GM12878 (cell line): ENCODE measurements around the gene GTPBP1. TPM values are rescaled to one million over a fixed set of nuclear protein-coding genes. Genes with fewer than 3 reads are reported as not detected.

Experiments used
- polyA plus RNA-seq, 11 experiments: library from polyadenylated mRNA; depleted of rRNA in 4 of 11; unstranded in 6 of 11; stranded (reverse) in 5 of 11; fragments of >200 nt; fragmentation: Nextera tagmentation in 4 of 11; fragmentation: Illumina TruSeq in 1 of 11; extraction: Ambion mirVana in 4 of 11; extraction: Trizol in 1 of 11; gene quantifications; 1 replicate in 1 of 11; 2 replicates in 10 of 11; pipeline versions ENCODE4 v1.2.1 to v1.2.3, GENCODE V29; 2011 to 2016; ENCODE audit warnings: inconsistent platforms in 2 of 11, missing spikeins in 2 of 11, low read depth in 1 of 11
- small RNA-seq: library from RNA; depleted of rRNA; stranded (forward); fragments of <200 nt; gene quantifications from one replicate; pipeline ENCODE3, GENCODE V24; 2014
- total RNA-seq, 4 experiments: library from RNA; depleted of rRNA in 3 of 4; stranded (reverse); fragments of >200 nt in 3 of 4; fragmentation: Illumina TruSeq in 1 of 4; extraction: Trizol in 1 of 4; gene quantifications; 2 replicates each; pipeline versions ENCODE4 v1.2.1 to v1.2.3, GENCODE V29; 2013 to 2021

The GTPBP1 gene
- total and polyA plus RNA-seq, 10 of the 15 experiments (the other 5 are each of a cell fraction or from before 2014, with no cell fraction given), result 0.89 to 63.1 (median 34.2) TPM

Small RNAs within 50 kb of the gene (small RNA-seq; reads per million reads assigned to genes)
- gene AL021707.8, result not detected

Other genes with a start within 250 kb of the GTPBP1 start
Only the 7 nearest of the 11 such genes appear.
- 1.0 and 10.8 TPM in 2 replicates for gene DMC1, start 135.8 kb upstream of the GTPBP1 start, total RNA-seq (2014; rRNA removed)
- 6.0 and 6.7 TPM in 2 replicates for gene DMC1, start 135.8 kb upstream of the GTPBP1 start, total RNA-seq (2014; rRNA removed; fragmentation: Illumina TruSeq; extraction: Trizol)
- gene DMC1, start 135.8 kb upstream of the GTPBP1 start, total RNA-seq (2021), result 2.2 and 2.7 TPM in 2 replicates
- gene DMC1, start 135.8 kb upstream of the GTPBP1 start, polyA plus RNA-seq (2011; rRNA removed), result 5.9 and 10.5 TPM in 2 replicates
- 2.4 and 5.5 TPM in 2 replicates for gene DMC1, start 135.8 kb upstream of the GTPBP1 start, polyA plus RNA-seq (2014; fragmentation: Illumina TruSeq; extraction: Trizol)
- 1 to 10 TPM; 1.5 to 3.5 TPM for gene DMC1, start 135.8 kb upstream of the GTPBP1 start, polyA plus RNA-seq (2014; fragmentation: Nextera tagmentation; extraction: Ambion mirVana)
- gene DMC1, start 135.8 kb upstream of the GTPBP1 start, polyA plus RNA-seq (2014; rRNA removed), result 19.0 and 21.0 TPM in 2 replicates
- 1 to 10 TPM; 3.8 to 5.3 TPM for gene DMC1, start 135.8 kb upstream of the GTPBP1 start, polyA plus RNA-seq (2016; fragmentation: Nextera tagmentation; extraction: Ambion mirVana)
- under 0.01 and 0.11 TPM in 2 replicates for gene FAM227A, start 49.6 kb upstream of the GTPBP1 start, total RNA-seq (2014; rRNA removed)
- gene FAM227A, start 49.6 kb upstream of the GTPBP1 start, total RNA-seq (2014; rRNA removed; fragmentation: Illumina TruSeq; extraction: Trizol), result 0.14 and 0.18 TPM in 2 replicates
- gene FAM227A, start 49.6 kb upstream of the GTPBP1 start, total RNA-seq (2021), result 0.33 and 0.53 TPM in 2 replicates
- gene FAM227A, start 49.6 kb upstream of the GTPBP1 start, polyA plus RNA-seq (2011; rRNA removed), result 0.22 and 0.45 TPM in 2 replicates
- gene FAM227A, start 49.6 kb upstream of the GTPBP1 start, polyA plus RNA-seq (2014; fragmentation: Illumina TruSeq; extraction: Trizol), result 0.06 and 0.28 TPM in 2 replicates
- gene FAM227A, start 49.6 kb upstream of the GTPBP1 start, polyA plus RNA-seq (2014; fragmentation: Nextera tagmentation; extraction: Ambion mirVana), result under 1 TPM; 0.02 to 0.11 TPM
- gene FAM227A, start 49.6 kb upstream of the GTPBP1 start, polyA plus RNA-seq (2014; rRNA removed), result 0.13 and 0.50 TPM in 2 replicates
- gene FAM227A, start 49.6 kb upstream of the GTPBP1 start, polyA plus RNA-seq (2016; fragmentation: Nextera tagmentation; extraction: Ambion mirVana), result under 1 TPM; 0.29 to 0.59 TPM
- gene CBY1, start 49.3 kb upstream of the GTPBP1 start, total RNA-seq (2014; rRNA removed), result 7.0 and 7.3 TPM in 2 replicates
- gene CBY1, start 49.3 kb upstream of the GTPBP1 start, total RNA-seq (2014; rRNA removed; fragmentation: Illumina TruSeq; extraction: Trizol), result 7.0 and 7.4 TPM in 2 replicates
- 7.7 and 8.9 TPM in 2 replicates for gene CBY1, start 49.3 kb upstream of the GTPBP1 start, total RNA-seq (2021)
- 10.5 and 12.7 TPM in 2 replicates for gene CBY1, start 49.3 kb upstream of the GTPBP1 start, polyA plus RNA-seq (2011; rRNA removed)
- gene CBY1, start 49.3 kb upstream of the GTPBP1 start, polyA plus RNA-seq (2014; fragmentation: Illumina TruSeq; extraction: Trizol), result 13.0 TPM in 2 replicates
- 10 to 100 TPM; 12.4 to 14.5 TPM for gene CBY1, start 49.3 kb upstream of the GTPBP1 start, polyA plus RNA-seq (2014; fragmentation: Nextera tagmentation; extraction: Ambion mirVana)
- 9.5 and 11.4 TPM in 2 replicates for gene CBY1, start 49.3 kb upstream of the GTPBP1 start, polyA plus RNA-seq (2014; rRNA removed)
- gene CBY1, start 49.3 kb upstream of the GTPBP1 start, polyA plus RNA-seq (2016; fragmentation: Nextera tagmentation; extraction: Ambion mirVana), result 10 to 100 TPM; 16.8 to 18.6 TPM
- gene TOMM22, start 24.0 kb upstream of the GTPBP1 start, total RNA-seq (2014; rRNA removed), result 97.3 and 107 TPM in 2 replicates
- gene TOMM22, start 24.0 kb upstream of the GTPBP1 start, total RNA-seq (2014; rRNA removed; fragmentation: Illumina TruSeq; extraction: Trizol), result 87.8 and 92.6 TPM in 2 replicates
- gene TOMM22, start 24.0 kb upstream of the GTPBP1 start, total RNA-seq (2021), result 133 and 134 TPM in 2 replicates
- gene TOMM22, start 24.0 kb upstream of the GTPBP1 start, polyA plus RNA-seq (2011; rRNA removed), result 71.8 and 89.6 TPM in 2 replicates
- gene TOMM22, start 24.0 kb upstream of the GTPBP1 start, polyA plus RNA-seq (2014; fragmentation: Illumina TruSeq; extraction: Trizol), result 116 and 131 TPM in 2 replicates
- 10 to 100 TPM; 37.6 to 62.2 TPM for gene TOMM22, start 24.0 kb upstream of the GTPBP1 start, polyA plus RNA-seq (2014; fragmentation: Nextera tagmentation; extraction: Ambion mirVana)
- 69.9 and 70.8 TPM in 2 replicates for gene TOMM22, start 24.0 kb upstream of the GTPBP1 start, polyA plus RNA-seq (2014; rRNA removed)
- gene TOMM22, start 24.0 kb upstream of the GTPBP1 start, polyA plus RNA-seq (2016; fragmentation: Nextera tagmentation; extraction: Ambion mirVana), result 100 to 1,000 TPM; 194 to 197 TPM
- 50.4 and 65.1 TPM in 2 replicates for gene JOSD1, start 5.0 kb upstream of the GTPBP1 start, total RNA-seq (2014; rRNA removed)
- gene JOSD1, start 5.0 kb upstream of the GTPBP1 start, total RNA-seq (2014; rRNA removed; fragmentation: Illumina TruSeq; extraction: Trizol), result 37.1 and 37.9 TPM in 2 replicates
- 48.1 and 53.4 TPM in 2 replicates for gene JOSD1, start 5.0 kb upstream of the GTPBP1 start, total RNA-seq (2021)
- 47.4 and 54.6 TPM in 2 replicates for gene JOSD1, start 5.0 kb upstream of the GTPBP1 start, polyA plus RNA-seq (2011; rRNA removed)
- gene JOSD1, start 5.0 kb upstream of the GTPBP1 start, polyA plus RNA-seq (2014; fragmentation: Illumina TruSeq; extraction: Trizol), result 43.9 and 48.6 TPM in 2 replicates
- 10 to 100 TPM; 11.9 to 15.9 TPM for gene JOSD1, start 5.0 kb upstream of the GTPBP1 start, polyA plus RNA-seq (2014; fragmentation: Nextera tagmentation; extraction: Ambion mirVana)
- 50.0 and 50.8 TPM in 2 replicates for gene JOSD1, start 5.0 kb upstream of the GTPBP1 start, polyA plus RNA-seq (2014; rRNA removed)
- gene JOSD1, start 5.0 kb upstream of the GTPBP1 start, polyA plus RNA-seq (2016; fragmentation: Nextera tagmentation; extraction: Ambion mirVana), result 1 to 10 TPM; 6.2 to 7.8 TPM
- 69.8 and 87.5 TPM in 2 replicates for gene SUN2, start 50.1 kb downstream of the GTPBP1 start, total RNA-seq (2014; rRNA removed)
- 30.6 and 33.1 TPM in 2 replicates for gene SUN2, start 50.1 kb downstream of the GTPBP1 start, total RNA-seq (2014; rRNA removed; fragmentation: Illumina TruSeq; extraction: Trizol)
- gene SUN2, start 50.1 kb downstream of the GTPBP1 start, total RNA-seq (2021), result 93.4 and 107 TPM in 2 replicates
- gene SUN2, start 50.1 kb downstream of the GTPBP1 start, polyA plus RNA-seq (2011; rRNA removed), result 18.6 and 38.7 TPM in 2 replicates
- 8.7 and 26.2 TPM in 2 replicates for gene SUN2, start 50.1 kb downstream of the GTPBP1 start, polyA plus RNA-seq (2014; fragmentation: Illumina TruSeq; extraction: Trizol)
- under 1 TPM; 0.18 to 0.95 TPM for gene SUN2, start 50.1 kb downstream of the GTPBP1 start, polyA plus RNA-seq (2014; fragmentation: Nextera tagmentation; extraction: Ambion mirVana)
- 78.0 and 103 TPM in 2 replicates for gene SUN2, start 50.1 kb downstream of the GTPBP1 start, polyA plus RNA-seq (2014; rRNA removed)
- 10 to 100 TPM; 10.4 to 40.8 TPM for gene SUN2, start 50.1 kb downstream of the GTPBP1 start, polyA plus RNA-seq (2016; fragmentation: Nextera tagmentation; extraction: Ambion mirVana)
- gene DNAL4, start 88.2 kb downstream of the GTPBP1 start, total RNA-seq (2014; rRNA removed), result 6.6 and 7.0 TPM in 2 replicates
- 4.7 and 5.3 TPM in 2 replicates for gene DNAL4, start 88.2 kb downstream of the GTPBP1 start, total RNA-seq (2014; rRNA removed; fragmentation: Illumina TruSeq; extraction: Trizol)
- 5.1 and 6.3 TPM in 2 replicates for gene DNAL4, start 88.2 kb downstream of the GTPBP1 start, total RNA-seq (2021)
- gene DNAL4, start 88.2 kb downstream of the GTPBP1 start, polyA plus RNA-seq (2011; rRNA removed), result 3.9 and 4.5 TPM in 2 replicates
- 3.5 and 8.0 TPM in 2 replicates for gene DNAL4, start 88.2 kb downstream of the GTPBP1 start, polyA plus RNA-seq (2014; fragmentation: Illumina TruSeq; extraction: Trizol)
- gene DNAL4, start 88.2 kb downstream of the GTPBP1 start, polyA plus RNA-seq (2014; fragmentation: Nextera tagmentation; extraction: Ambion mirVana), result under 1 TPM in 1 of 2 experiments, not detected in 1; 0.35 TPM
- 8.5 and 8.9 TPM in 2 replicates for gene DNAL4, start 88.2 kb downstream of the GTPBP1 start, polyA plus RNA-seq (2014; rRNA removed)
- gene DNAL4, start 88.2 kb downstream of the GTPBP1 start, polyA plus RNA-seq (2016; fragmentation: Nextera tagmentation; extraction: Ambion mirVana), result 1 to 10 TPM; 6.3 to 7.8 TPM